Central memory CD8-positive, alpha-beta T cell (primary cell): Measurements from ENCODE around the gene ZNF862.

Experiments used
- ATAC-seq: fragments of 150-1000 bp; cut with Tn5 transposase; replicated peaks from 2 replicates; pipeline ENCODE4 v1.10.0; 2022; ENCODE audit warnings: mild to moderate bottlenecking, moderate FRiP score, moderate number of reproducible peaks; ENCODE audit not compliant: poor library complexity, severe bottlenecking; ENCODE audit errors: extremely low read depth
- DNase-seq, 2 donors: peaks; one replicate each; pipeline ENCODE4 v3.0.0; 2021; ENCODE audit warnings: low spot score in 2 of 2
- H3K27ac Mint-ChIP-seq: one replicate; pipeline ENCODE4 v1.8.0; 2022; ENCODE audit warnings: low read depth, mild to moderate bottlenecking, moderate library complexity, mixed read lengths
- H3K27me3 Mint-ChIP-seq: one replicate; pipeline ENCODE4 v1.8.0; 2022; ENCODE audit warnings: mixed read lengths
- H3K36me3 Mint-ChIP-seq: one replicate; pipeline ENCODE4 v1.8.0; 2022; ENCODE audit warnings: mild to moderate bottlenecking, moderate library complexity, mixed read lengths; ENCODE audit not compliant: insufficient read depth
- H3K4me1 Mint-ChIP-seq: one replicate; pipeline ENCODE4 v1.8.0; 2022; ENCODE audit warnings: mixed read lengths
- H3K4me3 Mint-ChIP-seq: one replicate; pipeline ENCODE4 v1.8.0; 2022; ENCODE audit warnings: mild to moderate bottlenecking, moderate library complexity, mixed read lengths
- H3K9me3 Mint-ChIP-seq: one replicate; pipeline ENCODE4 v1.8.0; 2022; ENCODE audit warnings: mixed read lengths

The ZNF862 gene

DNA sequence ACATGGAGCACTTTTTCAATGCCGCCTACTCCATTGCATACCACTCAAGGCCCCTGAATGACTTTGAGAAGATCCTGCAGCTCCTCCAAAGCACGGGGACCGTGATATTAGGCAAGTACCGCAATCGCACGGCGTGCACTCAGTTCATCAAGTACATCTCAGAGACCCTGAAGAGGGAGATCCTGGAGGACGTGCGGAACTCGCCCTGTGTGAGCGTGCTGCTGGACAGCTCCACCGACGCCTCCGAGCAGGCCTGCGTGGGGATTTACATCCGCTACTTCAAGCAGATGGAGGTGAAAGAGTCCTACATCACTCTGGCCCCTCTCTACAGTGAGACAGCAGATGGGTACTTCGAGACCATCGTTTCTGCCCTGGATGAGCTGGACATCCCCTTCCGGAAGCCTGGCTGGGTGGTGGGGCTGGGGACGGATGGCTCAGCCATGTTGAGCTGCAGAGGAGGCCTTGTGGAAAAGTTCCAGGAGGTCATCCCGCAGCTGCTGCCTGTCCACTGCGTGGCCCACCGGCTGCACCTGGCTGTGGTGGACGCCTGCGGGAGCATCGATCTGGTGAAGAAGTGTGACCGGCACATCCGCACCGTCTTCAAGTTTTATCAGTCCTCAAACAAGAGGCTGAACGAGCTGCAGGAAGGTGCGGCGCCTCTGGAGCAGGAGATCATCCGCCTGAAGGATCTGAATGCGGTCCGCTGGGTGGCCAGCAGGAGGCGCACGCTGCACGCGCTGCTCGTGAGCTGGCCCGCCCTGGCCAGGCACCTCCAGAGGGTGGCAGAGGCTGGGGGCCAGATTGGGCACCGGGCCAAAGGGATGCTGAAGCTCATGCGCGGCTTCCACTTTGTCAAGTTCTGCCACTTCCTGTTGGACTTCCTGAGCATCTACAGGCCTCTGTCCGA, 22.9 kb downstream of the ZNF862 start:
- no peak for DNase-seq
- peaks cover 4% of the 10 kb centered on the region for H3K36me3 Mint-ChIP-seq
- no peak overlapping the region for H3K27ac Mint-ChIP-seq

GRCh38 chr7:149861728-149862045, 23.5 kb downstream of the ZNF862 start:
- Mint-ChIP-seq H3K9me3 (no peaks in the 10 kb centered on the region), H3K27ac (no peak overlapping the region), H3K36me3 (peaks cover 4% of the 10 kb centered on the region), H3K4me1 (peaks cover 30% of the 10 kb centered on the region), H3K4me3 (no peak overlapping the region), H3K27me3 (no peaks in the 10 kb centered on the region)
- ATAC-seq (no peak), DNase-seq (no peak)

More for the DNA sequence above, 22.9 kb downstream of the ZNF862 start:
- peaks cover 33% of the 10 kb centered on the region for H3K4me1 Mint-ChIP-seq
- H3K9me3 Mint-ChIP-seq = no peaks in the 10 kb centered on the region
- ATAC-seq = no peak
- no peaks in the 10 kb centered on the region for H3K27me3 Mint-ChIP-seq
- H3K4me3 Mint-ChIP-seq = no peak overlapping the region

GRCh38 chr7:149862156-149862555, 24.0 kb downstream of the ZNF862 start:
- Mint-ChIP-seq H3K4me1 (peaks cover 33% of the 10 kb centered on the region), H3K27me3 (no peaks in the 10 kb centered on the region), H3K4me3 (no peak overlapping the region), H3K27ac (no peak overlapping the region), H3K9me3 (no peaks in the 10 kb centered on the region), H3K36me3 (peaks cover 4% of the 10 kb centered on the region)
- ATAC-seq = no peak
- DNase-seq = no peak

GRCh38 chr7:149863500-149863899, 25.3 kb downstream of the ZNF862 start:
- Mint-ChIP-seq H3K4me3 (no peak overlapping the region), H3K27me3 (no peaks in the 10 kb centered on the region), H3K9me3 (no peaks in the 10 kb centered on the region), H3K36me3 (peaks cover 4% of the 10 kb centered on the region), H3K27ac (no peak overlapping the region), H3K4me1 (peaks cover 46% of the 10 kb centered on the region)
- DNase-seq (no peak), ATAC-seq (no peak)

DNA sequence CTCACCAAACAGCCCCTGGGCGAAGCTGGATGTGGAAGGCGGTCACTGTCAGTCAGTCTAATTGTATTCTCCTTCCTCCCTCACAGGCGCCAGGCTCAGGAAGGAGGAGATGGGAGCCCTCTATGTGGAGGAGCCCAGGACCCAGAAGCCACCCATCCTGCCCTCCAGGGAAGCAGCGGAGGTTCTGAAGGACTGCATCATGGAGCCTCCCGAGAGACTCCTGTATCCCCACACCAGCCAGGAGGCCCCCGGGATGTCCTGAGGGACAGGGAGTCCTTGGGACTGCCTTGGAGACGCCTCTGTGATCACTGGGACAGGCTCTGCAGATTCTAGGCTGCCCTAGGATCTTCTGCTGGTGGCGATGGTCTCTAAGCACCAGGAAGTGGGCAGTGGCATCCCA, 25.8 kb downstream of the ZNF862 start:
- no peak overlapping the region for H3K27ac Mint-ChIP-seq
- ATAC-seq = no peak
- no peaks in the 10 kb centered on the region for H3K27me3 Mint-ChIP-seq
- no peaks in the 10 kb centered on the region for H3K9me3 Mint-ChIP-seq
- peaks cover 4% of the 10 kb centered on the region for H3K36me3 Mint-ChIP-seq
- no peak overlapping the region for H3K4me3 Mint-ChIP-seq
- no peak for DNase-seq
- H3K4me1 Mint-ChIP-seq = peaks cover 51% of the 10 kb centered on the region

DNA sequence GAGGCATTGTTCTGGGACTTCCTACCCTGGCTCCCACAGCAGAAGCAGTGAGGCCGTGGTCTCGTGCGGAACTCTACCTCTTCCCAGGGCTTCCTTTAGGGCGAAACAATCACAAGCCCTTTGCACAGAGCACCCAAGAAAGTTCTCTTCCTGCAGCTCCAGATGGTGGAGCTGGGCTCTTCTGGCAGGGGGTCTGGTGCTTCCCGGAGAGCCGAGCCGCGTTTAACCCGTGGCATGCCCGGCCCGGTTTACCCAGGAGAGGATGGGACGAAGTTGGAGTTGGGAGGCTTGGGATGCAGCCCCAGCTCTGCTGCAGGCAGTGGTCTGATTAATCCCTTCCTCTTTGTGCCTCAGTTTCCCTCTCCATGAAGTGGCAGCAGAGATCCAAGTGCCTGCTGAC, 26.6 kb downstream of the ZNF862 start:
- Mint-ChIP-seq H3K4me3 (peak overlapping the region; percentile 67), H3K9me3 (no peaks in the 10 kb centered on the region), H3K27me3 (no peaks in the 10 kb centered on the region), H3K36me3 (peaks cover 5% of the 10 kb centered on the region), H3K27ac (peak overlapping the region; percentile 74), H3K4me1 (peaks cover 58% of the 10 kb centered on the region)
- ATAC-seq = no peak
- no peak for DNase-seq

DNA sequence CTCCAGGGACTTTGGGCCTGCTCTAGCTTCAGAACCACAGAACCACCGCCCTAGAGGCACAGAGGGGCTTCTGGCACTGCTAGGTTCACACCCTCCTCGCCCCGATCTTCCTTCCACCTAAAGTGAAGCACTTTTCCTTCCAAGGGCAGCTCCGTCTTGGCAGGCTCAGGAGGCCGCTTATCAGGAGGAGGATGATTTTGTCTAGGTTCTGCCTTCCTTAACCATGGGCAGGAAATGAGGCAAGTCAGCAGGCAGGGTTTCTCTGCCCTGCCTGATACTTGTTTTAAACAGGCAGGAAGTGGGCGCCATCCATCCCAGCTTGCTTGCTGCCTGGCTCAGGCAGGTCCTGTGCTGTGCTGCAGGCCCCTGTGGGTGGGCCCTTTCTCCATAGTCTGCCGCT, 27.3 kb downstream of the ZNF862 start:
- Mint-ChIP-seq H3K4me1 (peaks cover 65% of the 10 kb centered on the region), H3K4me3 (peak overlapping the region; percentile 67), H3K9me3 (no peaks in the 10 kb centered on the region), H3K36me3 (peaks cover 6% of the 10 kb centered on the region), H3K27ac (peak overlapping the region; percentile 74), H3K27me3 (no peaks in the 10 kb centered on the region)
- peak in 1 of 2 donors; percentile 37 for DNase-seq
- peak; percentile 75 for ATAC-seq

GRCh38 chr7:149866139-149866778, 28.1 kb downstream of the ZNF862 start:
- Mint-ChIP-seq H3K27ac (peak overlapping the region; percentile 74), H3K4me3 (peak overlapping the region; percentile 67)

GRCh38 chr7:149866779-149867447, 28.7 kb downstream of the ZNF862 start:
- Mint-ChIP-seq H3K4me3 (peak overlapping the region; percentile 49), H3K27me3 (no peaks in the 10 kb centered on the region), H3K27ac (no peak overlapping the region), H3K36me3 (peaks cover 6% of the 10 kb centered on the region), H3K4me1 (peaks cover 79% of the 10 kb centered on the region), H3K9me3 (no peaks in the 10 kb centered on the region)
- DNase-seq = no peak
- ATAC-seq = no peak

More at GRCh38 chr7:149866139-149866778, 28.1 kb downstream of the ZNF862 start:
- Mint-ChIP-seq H3K36me3 (peaks cover 9% of the 10 kb centered on the region), H3K9me3 (no peaks in the 10 kb centered on the region), H3K27me3 (no peaks in the 10 kb centered on the region), H3K4me1 (peaks cover 73% of the 10 kb centered on the region)
- ATAC-seq (no peak), DNase-seq (no peak)

- Mint-ChIP-seq H3K36me3 (peaks cover 8% of the 10 kb centered on the region), H3K4me1 (peaks cover 85% of the 10 kb centered on the region), H3K27me3 (no peaks in the 10 kb centered on the region), H3K9me3 (no peaks in the 10 kb centered on the region), H3K27ac (peak overlapping the region; percentile 59), H3K4me3 (peak overlapping the region; percentile 69)
- DNase-seq = no peak
- ATAC-seq = no peak
These were observed 29.8 kb downstream of the ZNF862 start for GRCh38 chr7:149867762-149868622.

DNA sequence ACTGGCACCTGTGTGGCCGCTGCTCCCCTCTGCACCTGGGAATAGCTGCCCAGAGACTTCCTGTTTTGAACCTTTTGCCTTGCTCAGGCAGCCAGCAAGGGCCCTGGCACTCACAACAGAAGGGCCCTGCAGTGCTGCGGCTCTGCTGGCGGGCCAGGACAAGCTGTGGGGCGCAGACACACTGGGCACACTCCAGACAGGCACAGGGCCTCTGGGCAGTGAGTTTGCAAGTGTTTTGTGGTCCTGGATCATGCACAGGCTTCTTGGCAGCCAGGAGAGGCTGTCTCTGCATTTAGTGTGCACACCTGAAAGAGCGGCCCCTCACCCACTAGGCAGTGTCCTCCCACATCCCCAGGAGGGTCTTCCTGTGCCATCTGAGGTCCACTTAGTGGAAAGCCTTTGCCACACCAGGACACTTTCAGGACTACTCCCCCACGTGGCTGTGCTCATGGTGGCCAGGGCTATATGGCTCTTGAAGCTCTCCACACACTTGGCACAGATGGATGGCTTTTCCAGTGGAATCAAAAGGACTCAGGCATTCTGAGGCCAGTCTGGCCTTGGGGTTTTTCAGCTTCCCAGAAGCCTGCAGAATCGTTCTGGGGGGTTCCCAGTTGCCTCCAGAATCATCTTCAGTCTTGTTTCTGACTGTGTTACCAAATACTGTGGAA, 30.6 kb downstream of the ZNF862 start:
- Mint-ChIP-seq H3K4me3 (peak overlapping the region; percentile 69), H3K27ac (peak overlapping the region; percentile 59), H3K36me3 (peaks cover 11% of the 10 kb centered on the region), H3K4me1 (peaks cover 82% of the 10 kb centered on the region), H3K9me3 (no peaks in the 10 kb centered on the region), H3K27me3 (no peaks in the 10 kb centered on the region)
- ATAC-seq (no peak), DNase-seq (no peak)

DNA sequence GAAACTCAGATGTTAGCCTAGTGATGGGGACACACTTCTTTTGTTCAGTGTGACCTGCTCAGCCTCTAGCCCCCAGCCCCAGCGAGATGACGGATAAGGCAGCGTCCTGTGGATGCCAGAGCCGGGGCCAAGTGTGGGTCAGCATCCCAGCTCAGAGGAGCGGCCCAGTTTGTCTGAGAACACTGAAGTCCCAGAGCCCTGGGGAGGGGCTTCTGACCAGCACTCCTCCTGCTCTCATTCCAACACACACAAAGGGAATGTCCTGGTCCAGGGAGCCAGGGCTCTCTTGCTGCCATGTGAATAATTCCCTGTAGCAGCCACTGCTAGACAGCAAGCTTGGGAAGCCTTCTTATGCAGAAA, 31.1 kb downstream of the ZNF862 start:
- Mint-ChIP-seq H3K4me3 (peak overlapping the region; percentile 69), H3K9me3 (no peaks in the 10 kb centered on the region), H3K36me3 (peaks cover 11% of the 10 kb centered on the region), H3K27ac (peak overlapping the region; percentile 76), H3K4me1 (peaks cover 81% of the 10 kb centered on the region), H3K27me3 (no peaks in the 10 kb centered on the region)
- DNase-seq = no peak
- ATAC-seq = no peak
